ENCODE data around the gene RAB7A.

RAB7A gene

GRCh38 chr3:128847666-128848370 is 121.8 kb downstream of the RAB7A start:
- Mint-ChIP-seq H3K27ac (no peak overlapping the region), H3K4me1 (peaks cover 19% of the 10 kb centered on the region), H3K27me3 (ENCODE audit: low read depth, poor library complexity) (peaks cover 8% of the 10 kb centered on the region), H3K36me3 (ENCODE audit: low read depth) (no peaks in the 10 kb centered on the region), H3K4me3 (no peak overlapping the region), H3K9me3 (peaks cover 5% of the 10 kb centered on the region)
- no peak for TF ChIP-seq CTCF (IDR thresholded peaks at IDR 0.05)
- no peak for DNase-seq

DNA sequence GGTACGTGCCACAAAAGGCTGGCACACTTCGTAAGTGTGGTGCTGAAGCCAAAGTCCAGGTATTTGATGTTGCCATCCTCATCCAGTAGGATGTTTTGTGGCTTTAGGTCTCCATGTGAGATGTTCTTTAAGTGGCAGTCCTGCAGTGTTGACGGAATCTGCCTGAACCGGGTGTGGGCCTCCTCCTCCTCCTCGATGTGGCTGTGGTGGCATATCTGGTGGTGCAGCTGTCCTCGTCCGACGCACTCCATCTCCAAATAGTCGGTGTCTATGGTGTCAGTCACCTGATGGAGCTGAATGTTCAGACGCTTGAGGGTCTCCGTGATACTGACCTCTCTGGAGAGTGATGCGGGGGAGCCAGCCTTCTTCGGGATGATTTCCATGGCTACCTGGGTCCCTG is 123.0 kb downstream of the RAB7A start:
- Mint-ChIP-seq H3K4me1 (peaks cover 19% of the 10 kb centered on the region), H3K4me3 (no peak overlapping the region), H3K27me3 (ENCODE audit: low read depth, poor library complexity) (peaks cover 8% of the 10 kb centered on the region), H3K36me3 (ENCODE audit: low read depth) (no peaks in the 10 kb centered on the region), H3K9me3 (peaks cover 13% of the 10 kb centered on the region), H3K27ac (no peak overlapping the region)
- DNase-seq: no peak
- TF ChIP-seq CTCF (IDR thresholded peaks at IDR 0.05): no peak

DNA sequence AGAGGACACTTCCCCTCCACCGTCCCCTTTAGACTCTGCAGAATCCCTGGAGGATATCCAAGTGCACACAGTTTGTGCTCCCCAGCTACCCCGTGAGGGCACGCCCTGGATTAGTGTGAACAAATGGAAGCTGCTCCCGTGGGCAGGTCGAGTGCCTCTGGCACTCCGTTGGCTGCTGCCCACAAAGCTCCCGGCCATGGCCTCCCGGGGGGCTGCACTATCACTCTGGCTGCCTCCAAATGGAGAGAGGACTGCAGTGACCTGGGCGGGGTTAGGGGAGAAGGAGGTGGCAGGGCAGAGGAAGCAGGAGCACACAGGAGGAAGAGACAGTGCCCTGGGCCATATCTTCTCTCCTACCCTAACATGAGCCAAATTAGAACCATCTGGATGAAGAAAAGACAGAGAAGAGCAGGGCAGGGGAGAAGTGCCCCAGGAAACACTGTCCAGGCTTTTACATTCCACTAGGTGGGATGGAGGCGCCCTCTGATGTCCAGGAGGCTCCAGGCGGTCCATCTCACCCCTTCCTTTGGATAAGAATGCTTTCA is 124.0 kb downstream of the RAB7A start:
- peaks cover 8% of the 10 kb centered on the region for H3K27me3 Mint-ChIP-seq (ENCODE audit: low read depth, poor library complexity)
- no peak overlapping the region for H3K27ac Mint-ChIP-seq
- H3K9me3 Mint-ChIP-seq: peaks cover 24% of the 10 kb centered on the region
- DNase-seq: no peak
- H3K4me3 Mint-ChIP-seq: no peak overlapping the region
- peaks cover 16% of the 10 kb centered on the region for H3K4me1 Mint-ChIP-seq
- no peak for TF ChIP-seq CTCF (IDR thresholded peaks at IDR 0.05)
- H3K36me3 Mint-ChIP-seq (ENCODE audit: low read depth): peaks cover under 1% of the 10 kb centered on the region

DNA sequence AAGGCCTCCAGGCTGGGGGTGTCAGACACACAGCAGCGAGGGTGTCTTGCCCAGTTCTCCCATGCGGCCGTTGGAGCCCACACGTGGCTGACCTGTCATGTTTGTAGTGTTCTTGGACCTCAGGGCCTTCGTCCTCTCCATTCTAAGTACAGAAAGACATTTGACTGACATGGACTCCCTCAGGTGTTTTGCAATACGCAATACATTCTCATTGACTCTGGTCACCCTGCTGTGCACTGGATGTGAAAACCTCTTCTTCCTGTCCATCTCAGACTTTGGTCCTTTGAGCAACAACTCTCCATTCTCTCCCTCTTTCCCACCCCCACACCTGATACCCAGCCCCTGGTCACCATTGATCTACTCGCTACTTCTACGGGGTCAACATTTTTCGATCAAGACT is 124.6 kb downstream of the RAB7A start:
- no peak for DNase-seq
- no peak for TF ChIP-seq CTCF (IDR thresholded peaks at IDR 0.05)
- peaks cover 6% of the 10 kb centered on the region for H3K36me3 Mint-ChIP-seq (ENCODE audit: low read depth)

DNA sequence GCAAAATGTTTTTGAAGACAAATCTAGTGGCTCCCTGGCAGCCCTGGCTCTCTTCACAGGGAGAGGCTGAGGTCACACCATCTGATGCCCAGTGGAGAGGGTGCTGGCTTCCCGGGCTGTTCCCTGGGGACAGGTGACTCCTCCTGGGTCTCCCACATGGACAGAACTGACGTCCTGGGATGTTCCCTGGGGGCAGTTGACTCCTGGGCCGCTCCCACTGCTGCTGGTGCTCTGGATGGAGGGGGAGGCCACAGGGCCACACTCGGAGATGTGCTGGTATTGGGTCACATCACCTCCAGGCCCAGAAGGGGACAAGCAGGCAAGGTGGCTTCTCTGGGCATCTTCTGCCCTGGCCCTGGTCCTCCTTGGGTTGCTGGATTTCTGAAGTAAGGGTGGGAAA is 125.6 kb downstream of the RAB7A start:
- peaks cover 7% of the 10 kb centered on the region for H3K36me3 Mint-ChIP-seq (ENCODE audit: low read depth)
- H3K9me3 Mint-ChIP-seq: peaks cover 40% of the 10 kb centered on the region
- peaks cover 4% of the 10 kb centered on the region for H3K4me1 Mint-ChIP-seq
- H3K27me3 Mint-ChIP-seq (ENCODE audit: low read depth, poor library complexity): peaks cover 3% of the 10 kb centered on the region
- H3K4me3 Mint-ChIP-seq: no peak overlapping the region
- no peak for TF ChIP-seq CTCF (IDR thresholded peaks at IDR 0.05)
- no peak overlapping the region for H3K27ac Mint-ChIP-seq
- no peak for DNase-seq

More for the DNA sequence above, 124.6 kb downstream of the RAB7A start:
- Mint-ChIP-seq H3K4me3 (no peak overlapping the region), H3K27me3 (ENCODE audit: low read depth, poor library complexity) (peaks cover 8% of the 10 kb centered on the region), H3K27ac (no peak overlapping the region), H3K4me1 (peaks cover 10% of the 10 kb centered on the region), H3K9me3 (peaks cover 29% of the 10 kb centered on the region)

GRCh38 chr3:128853826-128854225 is 127.8 kb downstream of the RAB7A start:
- peaks cover 4% of the 10 kb centered on the region for H3K4me1 Mint-ChIP-seq
- no peak overlapping the region for H3K27ac Mint-ChIP-seq
- H3K9me3 Mint-ChIP-seq: peaks cover 62% of the 10 kb centered on the region
- H3K27me3 Mint-ChIP-seq (ENCODE audit: low read depth, poor library complexity): peaks cover 3% of the 10 kb centered on the region
- DNase-seq: no peak
- no peak overlapping the region for H3K4me3 Mint-ChIP-seq
- no peak for TF ChIP-seq CTCF (IDR thresholded peaks at IDR 0.05)
- peaks cover 20% of the 10 kb centered on the region for H3K36me3 Mint-ChIP-seq (ENCODE audit: low read depth)

Measured in nephron progenitor cell (in vitro differentiated cells).